ENCODE data around the gene FCAMR.

Gene FCAMR

DNA sequence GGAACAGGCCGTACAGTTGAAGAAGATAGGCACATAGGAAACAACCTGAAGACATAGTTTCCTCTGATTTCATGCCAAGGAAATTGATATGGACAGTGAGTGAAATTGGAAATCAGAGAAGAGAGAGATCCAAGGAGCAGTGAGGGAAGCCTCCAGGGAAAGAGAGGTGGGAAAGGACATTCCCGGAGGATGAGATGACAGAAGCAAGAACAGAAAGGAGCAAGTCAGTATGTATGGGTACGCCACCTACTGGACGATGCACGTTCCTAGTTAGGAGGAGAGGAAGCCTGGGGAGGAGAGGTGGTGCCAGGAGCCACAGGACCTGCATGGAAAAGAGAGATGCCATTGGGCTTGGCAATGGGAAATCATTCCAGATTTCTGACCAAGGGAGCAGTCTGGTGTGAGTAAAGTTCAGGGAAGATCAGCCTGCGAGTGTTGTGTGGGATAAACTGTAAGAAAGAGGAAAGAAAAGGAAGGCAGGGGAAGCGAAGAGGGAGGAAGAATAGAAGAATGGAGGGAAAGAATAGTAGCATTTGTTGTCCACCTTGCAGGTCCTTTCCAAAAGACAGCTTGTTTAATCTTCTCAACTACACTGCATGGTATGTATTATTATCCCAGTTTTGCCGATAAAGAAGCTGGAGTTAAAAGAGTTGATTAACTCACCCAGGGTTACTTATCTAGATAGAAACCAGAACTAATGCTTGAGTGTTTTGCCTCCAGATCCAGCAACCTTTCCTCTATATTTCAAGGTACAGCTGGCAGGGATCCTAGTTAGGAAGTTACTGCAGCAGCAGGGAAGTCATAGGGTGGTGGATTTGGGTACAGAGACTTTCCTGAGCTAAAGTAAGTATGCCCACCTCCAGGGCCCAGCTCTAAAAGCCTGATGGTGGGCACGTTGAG, 34.9 kb upstream of the FCAMR start:
- peak; percentile 64 for ATAC-seq
- Mint-ChIP-seq H3K9me3 (peaks cover 2% of the 10 kb centered on the region), H3K4me3 (no peak overlapping the region), H3K27ac (no peak overlapping the region), H3K36me3 (no peaks in the 10 kb centered on the region), H3K27me3 (peaks cover 12% of the 10 kb centered on the region), H3K4me1 (peaks cover 8% of the 10 kb centered on the region)

DNA sequence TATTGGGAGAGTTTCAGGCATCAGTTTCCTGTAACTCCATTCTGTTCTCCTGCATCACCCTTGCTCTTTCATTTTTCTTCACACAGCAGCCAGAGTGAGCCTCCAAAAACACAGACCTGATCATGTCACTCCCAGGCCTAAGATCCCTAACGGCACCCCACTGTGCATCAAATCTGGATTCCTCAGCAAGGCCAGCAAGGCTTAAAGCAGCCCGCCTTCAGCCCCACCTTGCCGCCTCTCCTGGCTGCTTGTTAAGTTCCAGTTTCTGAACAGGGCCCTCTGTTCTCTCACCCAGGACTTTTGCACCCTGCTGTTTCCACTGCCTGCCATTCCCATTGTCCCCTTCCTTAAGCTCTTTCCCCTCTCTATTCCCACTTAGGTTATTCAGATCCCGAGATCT, 33.0 kb upstream of the FCAMR start:
- Mint-ChIP-seq H3K36me3 (no peaks in the 10 kb centered on the region), H3K27me3 (peaks cover 12% of the 10 kb centered on the region), H3K27ac (no peak overlapping the region), H3K4me1 (peaks cover 8% of the 10 kb centered on the region), H3K9me3 (peaks cover 2% of the 10 kb centered on the region), H3K4me3 (no peak overlapping the region)
- ATAC-seq = no peak

DNA sequence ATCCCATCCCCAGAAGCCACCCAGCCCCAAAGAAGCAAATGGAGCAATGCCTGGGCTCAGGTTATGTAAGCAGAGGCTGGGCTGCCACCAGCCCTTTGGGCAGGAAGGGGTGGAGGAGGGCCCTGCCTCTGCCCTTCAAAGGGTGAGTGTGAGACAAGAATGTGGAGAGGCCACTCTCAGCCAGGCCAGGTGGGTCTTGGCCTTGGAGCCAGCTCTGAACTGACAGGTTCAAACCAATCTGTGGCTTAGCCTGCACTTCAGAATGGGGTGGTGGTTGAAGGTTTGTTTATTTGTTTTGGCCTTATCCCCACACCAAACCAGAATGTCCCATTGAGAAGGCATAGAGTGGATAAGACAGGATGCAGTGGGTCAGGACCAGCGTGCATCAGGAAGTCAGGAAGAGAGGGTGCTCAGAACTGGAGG, 32.5 kb upstream of the FCAMR start:
- no peak overlapping the region for H3K27ac Mint-ChIP-seq
- no peak overlapping the region for H3K4me3 Mint-ChIP-seq
- H3K27me3 Mint-ChIP-seq = peaks cover 12% of the 10 kb centered on the region
- H3K36me3 Mint-ChIP-seq = no peaks in the 10 kb centered on the region
- H3K9me3 Mint-ChIP-seq = peaks cover 2% of the 10 kb centered on the region
- H3K4me1 Mint-ChIP-seq = peaks cover 8% of the 10 kb centered on the region
- no peak for ATAC-seq

DNA sequence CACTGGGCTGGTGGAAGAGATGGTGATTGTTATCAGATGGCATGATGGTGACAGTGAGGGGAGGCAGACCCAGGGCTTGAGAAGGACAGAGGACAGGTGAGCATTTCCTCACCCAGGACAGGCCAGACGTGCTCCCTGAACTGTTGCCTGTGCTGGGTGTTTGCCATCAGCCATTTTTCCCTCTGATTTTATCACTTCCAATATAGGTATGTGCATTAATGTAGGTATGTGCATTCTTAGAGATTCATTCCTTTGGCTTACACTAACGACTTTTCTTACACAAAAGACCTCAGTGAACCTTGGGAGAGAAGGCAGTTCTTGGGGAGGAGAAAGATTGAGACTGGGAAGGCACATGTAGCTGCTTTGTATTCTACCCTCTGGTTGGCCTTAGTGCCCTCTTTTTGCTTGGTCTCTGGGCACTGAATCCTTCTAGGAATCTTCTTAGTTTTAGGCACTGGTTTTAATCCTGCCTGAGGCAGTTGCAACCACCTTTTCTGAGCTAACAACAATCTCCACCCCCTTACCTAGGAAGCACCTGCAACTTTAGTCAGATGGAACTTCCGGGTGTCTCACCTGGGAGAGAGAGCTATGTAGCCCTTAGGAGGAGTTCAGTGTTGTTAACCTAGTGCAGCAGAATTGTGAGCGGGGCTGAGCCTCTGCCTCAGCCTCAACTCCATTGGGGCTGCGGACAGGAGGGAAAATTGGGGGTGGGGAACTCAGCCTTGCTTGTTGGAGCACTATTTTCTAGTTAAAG, 31.4 kb upstream of the FCAMR start:
- H3K27me3 Mint-ChIP-seq = peaks cover 8% of the 10 kb centered on the region
- H3K4me3 Mint-ChIP-seq = no peak overlapping the region
- no peaks in the 10 kb centered on the region for H3K36me3 Mint-ChIP-seq
- no peaks in the 10 kb centered on the region for H3K9me3 Mint-ChIP-seq
- ATAC-seq = no peak
- H3K27ac Mint-ChIP-seq = no peak overlapping the region
- H3K4me1 Mint-ChIP-seq = peaks cover 8% of the 10 kb centered on the region

DNA sequence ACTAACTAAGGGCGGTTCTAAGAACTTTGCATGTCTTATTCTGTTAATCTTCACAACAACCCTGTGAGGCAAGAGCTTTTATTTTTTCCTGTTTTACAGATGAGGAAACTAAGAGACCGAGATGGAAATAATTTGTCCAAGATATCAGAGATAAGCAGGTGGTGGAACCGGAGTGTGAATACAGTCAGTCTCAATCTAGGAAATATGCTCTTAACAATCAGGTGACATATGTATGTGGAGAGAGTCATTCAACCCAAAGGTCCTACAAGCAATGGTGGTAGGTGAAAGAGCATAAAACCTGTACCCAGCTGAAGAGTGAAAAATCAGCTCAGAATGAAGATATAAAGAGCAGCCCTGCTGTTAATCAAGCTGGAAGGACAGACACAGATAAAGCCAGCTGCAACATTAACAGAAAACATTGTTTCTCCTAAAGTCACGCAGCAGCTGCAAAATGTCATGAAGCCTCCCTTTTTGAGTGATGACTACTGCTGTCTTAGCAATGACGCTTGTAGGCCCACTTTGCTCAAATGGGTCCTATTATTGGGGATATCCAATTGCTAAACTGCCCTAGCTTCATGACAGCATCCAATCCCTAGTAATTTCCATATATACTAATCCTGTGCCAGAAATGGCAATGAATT, 30.5 kb upstream of the FCAMR start:
- Mint-ChIP-seq H3K4me1 (peaks cover 8% of the 10 kb centered on the region), H3K27me3 (no peaks in the 10 kb centered on the region), H3K36me3 (no peaks in the 10 kb centered on the region), H3K9me3 (no peaks in the 10 kb centered on the region), H3K4me3 (no peak overlapping the region), H3K27ac (no peak overlapping the region)
- ATAC-seq = no peak

DNA sequence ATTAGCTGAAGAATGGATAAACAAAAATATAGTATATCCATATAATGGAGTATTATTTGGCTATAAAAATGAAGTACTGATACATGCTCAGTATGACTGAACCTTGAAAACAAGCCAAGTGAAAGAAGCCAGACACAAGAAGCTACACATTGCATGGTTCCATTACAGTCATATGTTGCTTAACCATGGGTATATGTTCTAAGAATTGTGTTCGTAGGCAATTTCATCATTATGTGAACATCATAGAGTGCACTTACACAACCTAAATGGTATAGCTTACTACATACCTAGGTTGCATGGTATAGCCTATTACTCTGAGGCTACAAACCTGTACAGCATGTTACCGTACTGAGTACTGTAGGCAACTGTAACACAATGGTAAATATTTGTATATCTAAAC, 28.6 kb upstream of the FCAMR start:
- no peak overlapping the region for H3K4me3 Mint-ChIP-seq
- no peaks in the 10 kb centered on the region for H3K4me1 Mint-ChIP-seq
- H3K27me3 Mint-ChIP-seq = peaks cover 11% of the 10 kb centered on the region
- ATAC-seq = no peak
- H3K27ac Mint-ChIP-seq = no peak overlapping the region
- H3K9me3 Mint-ChIP-seq = no peaks in the 10 kb centered on the region
- no peaks in the 10 kb centered on the region for H3K36me3 Mint-ChIP-seq

DNA sequence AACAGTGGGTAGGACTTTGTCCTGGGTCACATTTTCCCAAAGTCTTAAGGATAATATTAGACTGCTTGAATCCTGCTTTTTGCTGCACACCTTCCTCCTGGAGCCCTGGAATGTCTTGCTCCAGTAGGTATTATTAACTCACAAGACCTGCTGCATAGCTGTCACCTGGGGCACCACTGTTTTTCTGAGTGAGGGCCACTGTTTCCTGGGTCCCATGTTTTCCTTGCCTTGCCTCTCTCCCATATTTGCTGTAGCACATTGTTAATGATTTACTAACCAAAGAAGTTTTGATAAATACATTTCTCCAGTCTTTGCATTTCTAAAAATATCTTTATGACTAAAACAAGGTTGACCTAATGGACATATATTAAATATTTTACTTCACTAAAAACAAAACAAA, 22.5 kb upstream of the FCAMR start:
- Mint-ChIP-seq H3K9me3 (no peaks in the 10 kb centered on the region), H3K27ac (no peak overlapping the region), H3K4me3 (no peak overlapping the region), H3K36me3 (no peaks in the 10 kb centered on the region), H3K4me1 (no peaks in the 10 kb centered on the region), H3K27me3 (peaks cover 52% of the 10 kb centered on the region)
- no peak for ATAC-seq

DNA sequence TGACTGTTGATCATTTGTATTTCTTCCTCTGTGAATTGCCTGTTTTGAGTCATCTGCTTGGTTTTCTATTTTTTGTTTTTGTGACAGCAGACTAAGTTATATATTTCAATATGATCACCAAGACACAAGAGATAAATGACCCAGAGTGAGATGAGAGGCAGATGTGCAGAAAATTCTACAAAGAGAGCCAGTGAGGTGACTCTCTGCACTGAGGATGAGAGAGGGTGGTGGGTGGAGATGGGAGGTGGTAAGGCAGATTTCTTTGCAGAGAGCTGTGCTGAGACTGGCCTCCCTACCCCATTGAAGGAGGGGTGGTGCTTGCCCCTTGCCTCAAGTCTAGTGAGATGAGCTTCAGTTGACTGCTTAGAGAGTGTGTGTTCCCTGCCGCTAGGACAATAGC, 17.6 kb upstream of the FCAMR start:
- H3K4me3 Mint-ChIP-seq = no peak overlapping the region
- ATAC-seq = no peak
- H3K9me3 Mint-ChIP-seq = no peaks in the 10 kb centered on the region
- H3K36me3 Mint-ChIP-seq = no peaks in the 10 kb centered on the region
- peaks cover 57% of the 10 kb centered on the region for H3K27me3 Mint-ChIP-seq
- no peak overlapping the region for H3K27ac Mint-ChIP-seq
- no peaks in the 10 kb centered on the region for H3K4me1 Mint-ChIP-seq

DNA sequence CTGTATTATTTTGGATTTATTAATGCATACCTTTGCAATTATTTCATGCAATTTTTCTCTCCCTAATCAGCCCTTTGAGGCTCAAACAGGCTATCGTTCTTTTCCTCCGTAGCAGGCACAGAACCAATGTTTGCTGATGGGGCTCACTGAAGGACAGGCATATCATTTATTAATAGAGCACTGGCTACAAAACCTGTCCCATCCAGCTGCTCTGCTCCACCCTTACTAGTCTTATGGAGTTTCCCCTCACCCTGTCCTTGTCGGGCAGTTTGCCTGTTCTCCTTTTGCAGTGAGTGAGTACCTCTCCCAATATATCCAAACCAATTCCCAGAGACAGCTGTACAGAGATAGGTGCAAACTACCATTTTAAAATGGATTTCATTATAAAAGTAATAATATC, 16.6 kb upstream of the FCAMR start:
- ATAC-seq = no peak
- no peak overlapping the region for H3K4me3 Mint-ChIP-seq
- no peaks in the 10 kb centered on the region for H3K36me3 Mint-ChIP-seq
- H3K9me3 Mint-ChIP-seq = no peaks in the 10 kb centered on the region
- no peak overlapping the region for H3K27ac Mint-ChIP-seq
- peaks cover 47% of the 10 kb centered on the region for H3K27me3 Mint-ChIP-seq
- H3K4me1 Mint-ChIP-seq = no peaks in the 10 kb centered on the region

DNA sequence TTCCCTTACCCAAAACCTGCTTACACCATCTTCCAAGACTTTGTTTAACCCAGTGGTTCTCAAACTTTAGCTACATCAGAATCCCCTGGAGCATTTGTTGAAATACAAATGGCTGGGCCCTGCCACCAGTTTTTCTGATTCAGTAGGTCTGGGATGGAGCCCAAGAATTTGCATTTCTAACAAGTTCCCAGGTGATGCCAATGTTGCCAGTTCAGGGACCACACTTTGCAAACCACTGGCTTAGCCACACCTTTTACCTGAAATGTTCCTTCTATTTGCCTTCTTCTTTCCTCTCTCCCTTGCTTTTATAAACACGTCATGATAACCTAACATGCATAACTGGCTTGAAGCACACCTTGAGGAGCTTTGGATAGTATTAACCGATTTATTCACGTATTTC, 16.1 kb upstream of the FCAMR start:
- H3K36me3 Mint-ChIP-seq = no peaks in the 10 kb centered on the region
- H3K4me3 Mint-ChIP-seq = no peak overlapping the region
- no peaks in the 10 kb centered on the region for H3K4me1 Mint-ChIP-seq
- H3K27ac Mint-ChIP-seq = no peak overlapping the region
- ATAC-seq = no peak
- peaks cover 42% of the 10 kb centered on the region for H3K27me3 Mint-ChIP-seq
- H3K9me3 Mint-ChIP-seq = no peaks in the 10 kb centered on the region

DNA sequence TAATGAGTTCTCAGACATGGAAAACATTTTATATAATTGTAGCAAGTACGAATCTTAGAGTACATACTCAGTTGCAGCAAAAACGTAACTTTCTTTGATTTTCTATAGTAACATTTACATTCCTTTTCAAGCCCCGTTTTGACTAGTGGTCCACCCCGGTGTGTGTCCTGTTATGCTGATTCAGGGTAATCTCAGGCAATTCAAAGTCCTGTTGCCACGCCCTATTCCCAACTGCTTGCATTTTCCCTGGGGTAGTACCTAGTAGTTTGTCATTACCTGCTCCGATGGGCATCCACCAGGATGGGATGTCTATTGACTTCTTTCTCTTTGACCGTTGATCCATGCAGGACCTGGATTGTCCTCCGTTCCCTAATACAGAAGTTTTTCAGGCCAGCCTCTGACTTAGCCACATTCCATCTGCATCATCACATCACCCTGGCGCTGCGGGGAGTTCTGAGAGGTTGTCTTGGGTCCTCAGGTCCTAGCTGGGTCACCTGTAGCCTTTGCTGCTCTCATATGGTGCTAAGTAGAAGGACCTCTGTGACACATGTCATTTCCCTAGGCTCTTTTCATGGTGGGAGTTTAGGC, 15.0 kb upstream of the FCAMR start:
- Mint-ChIP-seq H3K27ac (no peak overlapping the region), H3K4me1 (no peaks in the 10 kb centered on the region), H3K4me3 (no peak overlapping the region), H3K36me3 (no peaks in the 10 kb centered on the region), H3K9me3 (no peaks in the 10 kb centered on the region), H3K27me3 (peaks cover 37% of the 10 kb centered on the region)
- no peak for ATAC-seq

DNA sequence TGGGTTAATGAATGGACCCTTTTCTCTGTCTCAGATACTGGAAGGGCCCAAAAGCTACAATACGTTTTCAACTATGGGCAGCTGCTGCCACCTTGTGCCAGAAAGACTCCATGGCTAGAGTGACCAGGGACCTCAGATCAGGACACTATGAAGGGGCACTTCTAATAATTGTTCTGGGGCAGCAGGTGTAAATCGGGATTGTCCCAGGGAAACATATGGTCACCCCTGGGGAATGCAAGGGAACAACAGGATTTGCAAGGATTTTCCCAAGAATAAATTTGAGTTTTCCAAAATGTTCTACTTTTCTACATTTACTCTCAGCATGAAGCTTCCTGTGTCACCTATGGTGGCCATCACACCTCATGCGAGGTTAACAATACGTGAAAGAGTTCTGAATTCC, 12.0 kb upstream of the FCAMR start:
- no peak overlapping the region for H3K27ac Mint-ChIP-seq
- H3K36me3 Mint-ChIP-seq = no peaks in the 10 kb centered on the region
- peak; percentile 85 for ATAC-seq
- no peak overlapping the region for H3K4me3 Mint-ChIP-seq
- peaks cover 25% of the 10 kb centered on the region for H3K27me3 Mint-ChIP-seq
- H3K9me3 Mint-ChIP-seq = no peaks in the 10 kb centered on the region
- H3K4me1 Mint-ChIP-seq = peaks cover 11% of the 10 kb centered on the region

DNA sequence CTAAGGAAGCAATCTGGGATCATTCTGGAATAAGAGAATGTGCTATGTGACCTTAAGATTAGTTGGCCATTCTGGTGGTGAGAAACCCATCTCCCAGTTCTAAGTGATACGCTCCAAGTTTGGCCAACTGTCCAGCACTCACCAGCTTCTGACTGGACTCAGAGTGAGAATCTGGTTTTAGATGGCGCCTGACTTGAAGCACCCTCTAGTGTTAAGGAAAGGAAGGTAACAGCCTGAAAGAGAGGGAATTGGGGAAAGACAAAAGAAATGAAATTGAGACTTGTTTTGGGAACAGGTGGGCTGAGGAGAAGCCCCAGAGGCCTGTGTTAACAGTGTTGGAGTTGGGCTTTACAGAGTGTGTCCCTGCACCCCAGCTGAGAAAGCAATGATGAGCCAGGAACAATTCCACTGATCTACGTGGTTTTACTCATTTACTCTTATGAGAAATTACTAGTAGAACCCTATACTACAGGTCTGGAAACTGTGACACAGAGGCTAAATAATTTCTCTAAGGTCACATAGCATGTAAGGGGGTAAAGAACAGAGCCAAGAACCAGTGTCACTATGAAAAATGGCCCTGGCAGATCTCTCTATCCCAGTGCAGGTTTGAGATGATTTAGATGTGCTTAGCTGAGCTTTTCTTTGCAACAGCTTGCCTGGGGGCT, 9.3 kb upstream of the FCAMR start:
- ATAC-seq = no peak
- Mint-ChIP-seq H3K27me3 (peaks cover 8% of the 10 kb centered on the region), H3K27ac (no peak overlapping the region), H3K9me3 (no peaks in the 10 kb centered on the region), H3K4me1 (peaks cover 11% of the 10 kb centered on the region), H3K4me3 (no peak overlapping the region), H3K36me3 (no peaks in the 10 kb centered on the region)

DNA sequence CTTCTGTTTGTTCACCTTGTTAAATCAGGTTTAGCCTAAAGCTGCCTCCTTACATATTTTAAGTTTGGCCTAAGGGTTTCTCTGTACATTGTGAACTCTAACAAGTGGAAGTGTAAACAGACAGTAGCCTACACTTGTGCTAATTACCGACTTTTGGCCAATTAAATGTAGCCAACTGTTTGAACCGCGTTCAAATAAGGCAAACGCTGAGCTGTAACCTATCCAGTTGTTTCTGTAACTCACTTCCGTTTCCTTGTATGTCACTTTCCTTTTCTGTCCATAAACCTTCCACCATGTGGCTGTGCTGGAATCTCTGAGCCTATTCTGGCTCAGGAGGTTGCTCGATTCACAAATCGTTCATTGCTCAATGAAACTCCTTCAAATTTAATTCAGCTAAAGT, 8.0 kb upstream of the FCAMR start:
- Mint-ChIP-seq H3K9me3 (no peaks in the 10 kb centered on the region), H3K27ac (no peak overlapping the region), H3K4me3 (no peak overlapping the region), H3K27me3 (peaks cover under 1% of the 10 kb centered on the region), H3K36me3 (no peaks in the 10 kb centered on the region), H3K4me1 (peaks cover 11% of the 10 kb centered on the region)
- no peak for ATAC-seq

DNA sequence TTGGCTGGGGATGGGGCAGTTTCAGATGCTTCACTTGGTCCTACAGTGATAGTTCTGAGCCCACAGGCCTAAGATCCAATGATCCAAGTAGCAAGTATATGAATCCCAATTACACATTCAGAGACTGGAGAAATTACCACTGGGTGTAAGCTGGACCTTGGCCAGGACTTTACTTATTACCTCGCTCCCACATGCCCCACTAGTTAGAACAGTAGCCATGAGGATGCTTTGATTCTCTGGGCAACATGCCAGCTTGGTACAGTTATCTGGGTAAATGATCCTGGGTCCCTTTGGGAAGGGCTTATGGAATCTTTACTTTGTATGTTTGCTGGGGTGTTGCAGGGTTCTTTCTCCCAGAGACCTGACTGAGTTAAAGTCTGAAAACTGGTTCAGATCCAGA, 5.0 kb upstream of the FCAMR start:
- Mint-ChIP-seq H3K27ac (no peak overlapping the region), H3K4me3 (no peak overlapping the region), H3K27me3 (no peaks in the 10 kb centered on the region), H3K36me3 (no peaks in the 10 kb centered on the region), H3K9me3 (no peaks in the 10 kb centered on the region), H3K4me1 (peaks cover 24% of the 10 kb centered on the region)
- no peak for ATAC-seq
